ENCODE data around the gene TTLL11. TPM values are rescaled to one million over a fixed set of nuclear protein-coding genes. Genes with fewer than 3 reads are reported as not detected.
"Not testable (repeated sequence)": the region's sequence is repeated elsewhere in the genome, so short reads cannot be mapped to it uniquely, and the experiment has no call there.

TTLL11 gene
- total RNA-seq, 2 donors from 2014 or later: 11.8 to 20.4 TPM

GRCh38 chr9:122090981-122091380 lies 2.1 kb downstream of the TTLL11 start:
- no peak for DNase-seq (ENCODE audit: low spot score)
- intact Hi-C loops (cut with DNase I): no loop called here

DNA sequence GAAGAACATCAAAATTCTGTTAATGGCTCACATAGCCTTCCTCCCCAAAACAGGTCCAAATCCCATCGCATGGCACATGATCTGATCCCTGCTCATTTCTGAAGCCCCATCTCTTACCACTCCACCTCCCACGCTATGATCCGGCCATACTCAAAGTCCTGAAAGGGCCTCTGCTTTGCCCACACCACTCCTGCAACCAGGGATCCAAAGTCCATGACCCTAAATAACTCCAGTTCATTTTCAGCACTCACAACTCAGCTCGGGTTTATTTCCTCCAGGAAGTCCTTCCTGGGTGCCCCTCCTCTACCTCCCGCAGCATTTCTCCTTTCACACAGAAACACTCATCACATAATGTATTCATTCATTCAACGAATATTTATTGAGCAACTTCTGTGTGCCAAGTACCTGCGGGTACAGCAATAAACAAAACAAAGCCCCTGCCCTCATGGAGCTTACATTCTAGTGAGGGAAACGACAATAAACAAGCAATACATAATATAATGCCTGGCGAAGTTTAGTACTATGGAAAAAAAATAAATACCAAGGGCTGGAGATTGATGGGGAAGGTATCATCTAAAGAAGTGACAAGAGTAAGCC lies 2.7 kb downstream of the TTLL11 start:
- intact Hi-C loops (cut with DNase I): no loop called here
- DNase-seq (ENCODE audit: low spot score): no peak

DNA sequence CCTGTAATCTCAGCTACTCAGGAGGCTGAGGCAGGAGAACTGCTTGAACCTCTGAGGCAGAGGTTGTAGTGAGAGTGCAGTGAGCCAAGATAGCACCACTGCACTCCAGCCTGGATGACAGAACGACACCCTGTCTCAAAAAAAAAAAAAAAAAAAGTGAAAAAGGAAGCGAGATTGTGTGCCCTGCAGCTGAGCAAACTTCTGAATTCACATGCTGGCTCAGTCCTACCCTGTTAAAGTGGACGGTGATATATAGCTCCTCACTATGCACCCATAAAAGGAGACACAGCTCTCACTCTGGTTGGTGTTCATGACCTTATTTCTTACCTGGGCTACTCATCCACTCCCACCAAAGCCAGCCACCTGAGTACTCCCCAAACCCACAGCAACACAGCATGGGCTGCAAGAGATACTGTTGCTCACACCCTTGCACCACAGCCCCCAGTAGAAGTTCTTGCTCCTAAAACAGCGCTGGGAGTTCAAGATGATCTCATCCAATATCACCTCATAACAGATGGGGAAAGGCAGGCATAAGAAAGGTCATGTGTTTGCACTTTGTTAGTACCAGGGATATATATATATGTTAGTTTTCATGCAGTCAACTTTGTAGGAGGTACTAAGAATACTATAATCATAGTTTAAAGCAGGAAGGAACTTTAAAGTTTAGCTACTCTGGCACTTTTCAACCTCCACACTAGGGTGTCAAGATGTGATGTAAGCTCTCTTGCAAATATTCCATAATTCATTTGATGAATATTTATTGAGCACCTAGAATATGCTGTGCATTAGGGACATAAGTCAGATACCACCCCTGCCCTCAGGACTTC lies 4.0 kb downstream of the TTLL11 start:
- intact Hi-C loops (cut with DNase I): no loop called here
- no peak for DNase-seq (ENCODE audit: low spot score)

DNA sequence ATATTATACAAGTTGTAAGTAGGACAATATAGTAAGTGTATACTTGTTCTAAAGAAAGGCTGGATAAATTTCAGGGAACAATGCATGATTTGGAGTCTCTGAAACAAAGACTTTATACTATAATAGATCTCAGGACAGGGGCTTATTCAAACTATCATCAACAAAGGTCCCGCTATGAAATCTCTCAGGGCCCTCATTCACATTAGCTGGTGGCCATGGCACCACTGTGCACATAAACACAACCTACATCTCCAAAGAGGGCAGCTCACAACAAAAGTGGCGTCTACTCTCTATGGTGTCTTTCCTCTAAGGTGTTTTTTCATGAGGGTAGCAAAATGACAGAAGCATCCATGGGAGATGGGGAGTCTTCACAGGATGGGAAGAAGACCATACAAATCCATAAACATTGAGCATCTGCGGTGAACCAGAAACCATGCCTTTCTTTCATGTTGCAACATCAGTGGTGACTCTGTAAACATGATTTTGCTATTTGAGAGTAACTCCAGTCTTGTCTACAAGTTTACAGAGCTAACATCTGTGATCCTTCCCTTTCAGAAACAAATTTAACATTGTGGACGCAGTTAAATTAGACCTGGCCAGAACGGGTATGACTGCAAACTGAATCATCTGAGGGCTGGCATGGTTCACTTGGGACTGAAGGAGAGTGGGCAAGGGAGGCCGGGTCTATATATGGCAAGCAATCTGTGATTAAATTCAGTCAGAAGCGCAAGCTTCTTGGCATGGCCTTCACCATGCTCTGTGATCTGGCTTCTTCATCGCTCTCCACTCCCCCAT lies 5.5 kb downstream of the TTLL11 start:
- intact Hi-C loops (cut with DNase I): no loop called here
- no peak for DNase-seq (ENCODE audit: low spot score)

GRCh38 chr9:122086873-122087272 lies 6.2 kb downstream of the TTLL11 start:
- intact Hi-C loops (cut with DNase I): no loop called here
- DNase-seq (ENCODE audit: low spot score): no peak

GRCh38 chr9:122085260-122085659 lies 7.8 kb downstream of the TTLL11 start:
- no peak for DNase-seq (ENCODE audit: low spot score)
- intact Hi-C loops (cut with DNase I): no loop called here

DNA sequence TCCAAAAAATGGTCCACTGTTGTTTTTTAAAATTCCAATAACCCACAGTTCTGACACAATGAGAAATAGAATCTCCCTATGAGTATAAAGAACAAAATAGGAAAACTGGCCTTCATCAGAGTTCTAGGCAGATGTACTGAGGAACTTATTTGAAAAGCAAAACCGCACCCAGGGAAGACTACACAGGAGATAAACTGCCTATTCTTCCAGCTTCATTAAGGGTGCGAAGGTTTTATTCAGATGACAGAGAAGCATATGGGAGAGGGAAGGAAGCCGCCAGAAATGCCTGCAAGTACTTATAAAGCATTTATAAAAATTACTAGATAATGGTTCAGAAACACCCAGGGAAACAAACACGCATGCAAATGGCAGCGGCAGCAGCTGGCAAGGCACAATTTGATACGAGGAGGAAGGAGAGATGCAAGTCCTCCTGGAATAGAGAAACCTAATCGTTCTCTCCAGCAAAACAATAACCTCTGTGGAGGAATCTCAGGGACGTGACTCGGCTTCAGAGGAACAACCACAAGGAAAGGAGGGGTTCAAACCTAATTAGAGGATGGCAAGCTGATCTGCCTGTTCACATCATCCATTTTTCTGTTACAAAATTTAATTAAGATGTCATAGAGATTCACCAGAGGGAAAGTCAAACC lies 9.0 kb downstream of the TTLL11 start:
- DNase-seq (ENCODE audit: low spot score): no peak
- intact Hi-C loops (cut with DNase I): no loop called here

- DNase-seq (ENCODE audit: low spot score): no peak
- intact Hi-C loops (cut with DNase I): no loop called here
Measured at GRCh38 chr9:122080986-122081385, 12.1 kb downstream of the TTLL11 start.

GRCh38 chr9:122078557-122078956 lies 14.6 kb downstream of the TTLL11 start:
- DNase-seq (ENCODE audit: low spot score): no peak
- intact Hi-C loops (cut with DNase I): loop anchor here in 1 of 2 donors (5.0 kb wide), 1 partner anchor 1351 kb away; no protein-coding TSS in a partner anchor

GRCh38 chr9:122076773-122077172 lies 16.3 kb downstream of the TTLL11 start:
- no peak for DNase-seq (ENCODE audit: low spot score)
- intact Hi-C loops (cut with DNase I): loop anchor here in 1 of 2 donors (5.0 kb wide), 1 partner anchor 1349 kb away; no protein-coding TSS in a partner anchor

DNA sequence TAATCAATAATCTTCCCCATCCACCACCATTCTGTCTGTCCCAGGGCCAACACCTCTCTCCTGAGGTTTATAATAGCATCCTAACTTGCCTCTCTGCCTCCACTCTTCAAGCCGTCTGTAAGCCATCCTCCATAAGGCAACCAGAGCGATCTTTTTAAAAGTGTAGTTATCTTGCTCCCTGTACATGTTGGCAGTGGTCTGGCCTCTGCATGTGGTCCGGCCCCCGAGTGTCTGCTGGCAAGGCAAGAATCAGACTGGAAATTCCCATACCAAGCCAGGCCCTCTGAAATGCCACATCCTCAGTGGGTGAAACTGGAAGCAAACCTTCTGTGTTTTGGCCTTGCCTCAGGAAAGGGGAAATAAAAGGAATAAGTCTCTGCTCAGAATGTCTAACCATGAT lies 17.0 kb downstream of the TTLL11 start:
- no peak for DNase-seq (ENCODE audit: low spot score)
- intact Hi-C loops (cut with DNase I): loop anchor here in 1 of 2 donors (5.0 kb wide), 1 partner anchor 1349 kb away; no protein-coding TSS in a partner anchor

DNA sequence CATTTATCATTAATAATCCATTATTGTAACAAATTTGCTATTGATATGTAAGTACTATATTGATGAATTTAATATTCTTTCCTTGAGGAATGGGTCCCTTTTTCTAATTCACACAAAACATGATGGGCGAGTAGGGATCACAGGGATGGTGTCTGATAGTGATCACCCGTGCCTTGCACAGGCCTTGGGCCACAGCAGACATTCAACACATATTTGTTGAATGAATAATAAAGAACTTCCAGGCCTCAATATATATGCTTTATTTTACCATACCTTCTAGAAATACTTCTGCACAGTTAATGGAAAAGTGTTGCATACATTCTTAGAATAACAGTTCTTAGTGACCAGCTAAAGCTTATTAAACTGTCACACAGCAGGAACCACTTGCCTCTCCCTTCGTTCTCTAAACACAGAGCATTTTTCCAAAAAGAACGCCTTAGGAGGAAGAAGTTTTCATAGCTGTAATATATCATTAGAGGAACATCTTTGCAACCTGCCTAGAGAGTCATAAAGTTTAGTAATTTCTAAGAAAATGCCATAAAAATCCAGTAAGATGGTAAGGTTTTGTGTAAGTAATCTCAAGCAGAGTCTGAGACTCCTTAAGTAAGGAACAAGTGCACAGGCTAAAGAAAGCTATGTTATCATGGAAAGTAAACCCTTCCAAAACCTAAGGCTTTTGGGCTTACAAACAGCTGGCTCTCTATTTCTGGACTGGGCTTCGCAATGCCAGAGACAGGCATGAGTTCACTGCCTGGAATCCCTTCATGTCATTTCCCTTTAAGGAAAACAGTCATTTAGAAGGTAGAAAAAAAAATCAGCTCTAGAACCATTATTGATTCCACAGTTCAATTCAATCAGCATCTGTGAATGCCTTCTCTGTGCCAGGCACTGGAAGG lies 17.7 kb downstream of the TTLL11 start:
- no peak for DNase-seq (ENCODE audit: low spot score)
- intact Hi-C loops (cut with DNase I): loop anchor here in 1 of 2 donors (5.0 kb wide), 1 partner anchor 1348 kb away; no protein-coding TSS in a partner anchor

- DNase-seq (ENCODE audit: low spot score): no peak
- intact Hi-C loops (cut with DNase I): no loop called here
Measured at GRCh38 chr9:122071715-122072114, 21.4 kb downstream of the TTLL11 start.

DNA sequence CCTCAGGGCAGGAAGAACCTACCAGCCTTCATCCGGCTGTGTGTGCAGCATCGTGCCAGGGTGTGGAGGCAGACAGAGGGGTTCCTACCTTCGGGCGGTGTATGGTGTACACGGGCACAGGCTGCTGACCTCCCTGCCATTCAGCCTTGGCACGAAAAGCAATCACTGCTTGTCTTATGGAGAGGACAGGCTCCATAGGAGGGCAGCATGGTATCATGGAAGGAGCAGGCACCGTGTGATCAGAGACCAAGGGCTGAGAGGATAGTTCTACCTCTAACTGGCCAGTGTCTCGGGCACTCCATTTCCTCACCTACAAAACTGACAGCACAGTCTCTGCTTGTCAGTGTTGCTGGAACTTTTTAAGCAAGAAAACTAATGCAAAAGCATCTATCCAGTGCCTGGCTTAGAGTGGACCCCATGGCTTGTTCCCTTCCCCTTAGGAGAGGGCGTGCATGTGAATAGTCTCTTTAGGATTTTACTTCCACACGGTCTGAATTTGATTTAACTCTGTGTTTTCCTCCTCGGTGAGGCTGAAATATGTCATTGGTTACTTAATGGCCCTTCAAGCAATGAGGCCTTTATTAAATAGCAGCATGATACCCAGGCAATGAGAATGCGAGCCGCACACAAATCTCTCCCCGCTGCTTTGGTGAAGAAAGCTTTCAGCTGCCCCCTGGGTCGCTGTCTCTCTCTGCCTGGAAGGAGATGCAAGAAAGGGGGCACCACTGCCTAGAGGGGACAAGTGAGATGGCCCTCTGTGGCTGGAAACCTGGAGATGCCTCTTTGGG lies 22.2 kb downstream of the TTLL11 start:
- DNase-seq (ENCODE audit: low spot score): no peak
- intact Hi-C loops (cut with DNase I): no loop called here

DNA sequence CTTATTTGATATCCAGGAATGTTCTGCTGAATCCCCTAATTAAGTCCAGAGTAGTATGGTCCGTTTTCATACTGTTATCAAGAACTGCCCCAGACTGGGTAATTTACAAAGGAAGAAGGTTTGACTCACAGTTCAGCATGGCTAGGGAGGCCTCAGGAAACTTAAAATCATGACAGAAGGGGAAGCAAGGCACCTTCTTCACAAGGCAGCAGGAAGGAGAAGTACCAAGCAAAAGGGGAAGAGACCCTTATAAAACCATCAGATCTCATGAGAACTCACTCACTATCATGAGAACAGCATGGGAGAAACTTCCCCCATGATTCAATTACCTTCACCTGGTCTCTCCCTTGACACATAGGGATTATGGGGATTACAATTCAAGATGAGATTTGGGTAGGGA lies 26.4 kb downstream of the TTLL11 start:
- intact Hi-C loops (cut with DNase I); DNase-seq (ENCODE audit: low spot score): not testable (repeated sequence)

DNA sequence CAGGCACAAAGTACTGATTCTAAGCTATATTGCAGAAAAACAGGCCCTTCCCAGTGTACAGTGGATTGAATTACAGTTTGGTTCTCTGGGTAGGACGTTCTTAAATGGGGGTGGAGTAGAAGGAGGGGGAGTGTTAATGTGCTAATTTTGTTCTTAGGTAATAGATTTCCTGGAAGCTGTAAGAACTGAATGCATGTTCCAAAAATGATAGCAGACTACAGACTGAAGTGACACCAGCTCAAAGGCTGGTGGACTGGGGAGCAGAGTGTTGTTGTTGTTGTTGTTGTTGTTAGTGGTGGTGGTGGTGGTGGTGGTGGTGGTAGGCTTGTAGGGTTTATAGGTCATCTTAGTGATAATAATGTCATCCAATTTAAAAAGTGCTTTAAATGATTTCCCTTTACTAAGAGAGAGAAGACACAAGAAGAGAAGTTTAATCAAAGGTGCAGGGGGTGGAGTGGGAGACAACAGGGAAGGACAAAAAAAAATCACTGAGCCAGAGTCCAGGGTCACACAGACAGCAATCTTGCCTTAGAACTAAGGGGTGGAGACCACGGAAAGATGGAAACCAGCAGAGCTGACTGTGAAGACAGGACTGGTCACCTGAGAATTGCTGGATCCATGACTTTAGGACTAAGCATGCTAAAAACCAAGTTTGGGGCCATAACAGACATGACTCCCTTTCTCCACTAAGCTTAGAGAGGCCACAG lies 27.0 kb downstream of the TTLL11 start:
- intact Hi-C loops (cut with DNase I): no loop called here
- DNase-seq (ENCODE audit: low spot score): no peak

- no peak for DNase-seq (ENCODE audit: low spot score)
- intact Hi-C loops (cut with DNase I): no loop called here
Measured at GRCh38 chr9:122060481-122060880, 32.6 kb downstream of the TTLL11 start.

All from posterior vena cava (tissue), 2 donors.